ENCODE data around the gene GLMP.
A peak's percentile ranks its signal among the peaks of the same experiment; 100 is the strongest.

GLMP gene

GRCh38 chr1:156286061-156286460, 9.4 kb downstream of the GLMP start:
- Histone ChIP-seq H3K36me3 (ENCODE audit: control insufficient read depth, insufficient read depth, low read length) (peaks cover 18% of the 10 kb centered on the region), H3K4me3 (ENCODE audit: extremely low read depth, insufficient read depth, low read length, poor library complexity, severe bottlenecking) (no peak overlapping the region), H3K9me3 (ENCODE audit: control insufficient read depth, low read length) (no peaks in the 10 kb centered on the region), H3K27ac (ENCODE audit: low read depth, low read length, severe bottlenecking) (no peak overlapping the region), H3K4me1 (ENCODE audit: control insufficient read depth, insufficient read depth, low read length, poor library complexity, severe bottlenecking) (peaks cover 18% of the 10 kb centered on the region)
- WGBS, 2 experiments (ENCODE audit: insufficient coverage in 2 of 2), result 97 to 98% methylated on average over 6 to 8 of the region's 8 CpGs

GRCh38 chr1:156285437-156285836, 10.0 kb downstream of the GLMP start:
- Histone ChIP-seq H3K27ac (ENCODE audit: low read depth, low read length, severe bottlenecking) (no peak overlapping the region), H3K4me3 (ENCODE audit: extremely low read depth, insufficient read depth, low read length, poor library complexity, severe bottlenecking) (no peak overlapping the region), H3K36me3 (ENCODE audit: control insufficient read depth, insufficient read depth, low read length) (peaks cover 18% of the 10 kb centered on the region), H3K4me1 (ENCODE audit: control insufficient read depth, insufficient read depth, low read length, poor library complexity, severe bottlenecking) (peaks cover 15% of the 10 kb centered on the region), H3K9me3 (ENCODE audit: control insufficient read depth, low read length) (no peaks in the 10 kb centered on the region)
- WGBS, 2 experiments (ENCODE audit: insufficient coverage in 2 of 2), result 95 to 97% methylated on average over 19 to 21 of the region's 21 CpGs

- no peak overlapping the region for H3K27ac ChIP-seq (ENCODE audit: low read depth, low read length, severe bottlenecking)
- peaks cover 23% of the 10 kb centered on the region for H3K36me3 ChIP-seq (ENCODE audit: control insufficient read depth, insufficient read depth, low read length)
- peaks cover 15% of the 10 kb centered on the region for H3K4me1 ChIP-seq (ENCODE audit: control insufficient read depth, insufficient read depth, low read length, poor library complexity, severe bottlenecking)
- H3K9me3 ChIP-seq (ENCODE audit: control insufficient read depth, low read length), result no peaks in the 10 kb centered on the region
- H3K4me3 ChIP-seq (ENCODE audit: extremely low read depth, insufficient read depth, low read length, poor library complexity, severe bottlenecking), result no peak overlapping the region
- 85% methylated on average over 4 of the region's 4 CpGs; no CpG with 5 or more reads in 1 of the 2 experiments for WGBS, 2 experiments (ENCODE audit: insufficient coverage in 2 of 2)
Measured at GRCh38 chr1:156284757-156285156, 10.7 kb downstream of the GLMP start.

- Histone ChIP-seq H3K9me3 (ENCODE audit: control insufficient read depth, low read length) (no peaks in the 10 kb centered on the region), H3K4me1 (ENCODE audit: control insufficient read depth, insufficient read depth, low read length, poor library complexity, severe bottlenecking) (peaks cover 15% of the 10 kb centered on the region), H3K4me3 (ENCODE audit: extremely low read depth, insufficient read depth, low read length, poor library complexity, severe bottlenecking) (peak within 1 kb of the TSS; percentile 96), H3K36me3 (ENCODE audit: control insufficient read depth, insufficient read depth, low read length) (peaks cover 25% of the 10 kb centered on the region), H3K27ac (ENCODE audit: low read depth, low read length, severe bottlenecking) (no peak within 1 kb of the TSS)
- WGBS, 2 experiments (ENCODE audit: insufficient coverage in 2 of 2), result 97 to 98% methylated on average over 7 of the region's 7 CpGs
Measured at GRCh38 chr1:156284112-156284511, 11.4 kb downstream of the GLMP start, which contains the start of gene TMEM79. TSS of gene TMEM79 (plus strand) at chr1:156284325. CDS start at chr1:156285227, 902 bp downstream.

- Histone ChIP-seq H3K4me1 (ENCODE audit: control insufficient read depth, insufficient read depth, low read length, poor library complexity, severe bottlenecking) (peaks cover 15% of the 10 kb centered on the region), H3K27ac (ENCODE audit: low read depth, low read length, severe bottlenecking) (no peak overlapping the region), H3K36me3 (ENCODE audit: control insufficient read depth, insufficient read depth, low read length) (peaks cover 27% of the 10 kb centered on the region), H3K9me3 (ENCODE audit: control insufficient read depth, low read length) (no peaks in the 10 kb centered on the region), H3K4me3 (ENCODE audit: extremely low read depth, insufficient read depth, low read length, poor library complexity, severe bottlenecking) (peak overlapping the region; percentile 96)
- no CpG with 5 or more reads among the region's 1 CpG for WGBS, 2 experiments (ENCODE audit: insufficient coverage in 2 of 2)
Measured at GRCh38 chr1:156283521-156283920, 12.0 kb downstream of the GLMP start.

GRCh38 chr1:156282479-156283222, 12.8 kb downstream of the GLMP start, which contains the start of gene SMG5:
TSS of gene SMG5 (minus strand) at chr1:156282825. CDS start at chr1:156282680, 145 bp downstream.
- peaks cover 33% of the 10 kb centered on the region for H3K36me3 ChIP-seq (ENCODE audit: control insufficient read depth, insufficient read depth, low read length)
- peak within 1 kb of the TSS; percentile 96 for H3K4me3 ChIP-seq (ENCODE audit: extremely low read depth, insufficient read depth, low read length, poor library complexity, severe bottlenecking)
- no peaks in the 10 kb centered on the region for H3K9me3 ChIP-seq (ENCODE audit: control insufficient read depth, low read length)
- WGBS, 2 experiments (ENCODE audit: insufficient coverage in 2 of 2), result 0 to 1% methylated on average over 38 to 39 of the region's 50 CpGs
- H3K27ac ChIP-seq (ENCODE audit: low read depth, low read length, severe bottlenecking), result peak within 1 kb of the TSS; percentile 88
- peaks cover 15% of the 10 kb centered on the region for H3K4me1 ChIP-seq (ENCODE audit: control insufficient read depth, insufficient read depth, low read length, poor library complexity, severe bottlenecking)

- Histone ChIP-seq H3K4me3 (ENCODE audit: extremely low read depth, insufficient read depth, low read length, poor library complexity, severe bottlenecking) (peak overlapping the region; percentile 96), H3K4me1 (ENCODE audit: control insufficient read depth, insufficient read depth, low read length, poor library complexity, severe bottlenecking) (peaks cover 15% of the 10 kb centered on the region), H3K9me3 (ENCODE audit: control insufficient read depth, low read length) (no peaks in the 10 kb centered on the region), H3K36me3 (ENCODE audit: control insufficient read depth, insufficient read depth, low read length) (peaks cover 40% of the 10 kb centered on the region), H3K27ac (ENCODE audit: low read depth, low read length, severe bottlenecking) (peak overlapping the region; percentile 88)
- WGBS, 2 experiments (ENCODE audit: insufficient coverage in 2 of 2), result 2 to 12% methylated on average over 14 to 16 of the region's 22 CpGs
Measured at GRCh38 chr1:156281693-156282478, 13.6 kb downstream of the GLMP start.

GRCh38 chr1:156281281-156281680, 14.2 kb downstream of the GLMP start:
- Histone ChIP-seq H3K9me3 (ENCODE audit: control insufficient read depth, low read length) (no peaks in the 10 kb centered on the region), H3K36me3 (ENCODE audit: control insufficient read depth, insufficient read depth, low read length) (peaks cover 46% of the 10 kb centered on the region), H3K4me1 (ENCODE audit: control insufficient read depth, insufficient read depth, low read length, poor library complexity, severe bottlenecking) (peaks cover 15% of the 10 kb centered on the region), H3K4me3 (ENCODE audit: extremely low read depth, insufficient read depth, low read length, poor library complexity, severe bottlenecking) (peak overlapping the region; percentile 96), H3K27ac (ENCODE audit: low read depth, low read length, severe bottlenecking) (peak overlapping the region; percentile 88)
- WGBS, 2 experiments (ENCODE audit: insufficient coverage in 2 of 2), result 58 to 66% methylated on average over 7 to 8 of the region's 8 CpGs

GRCh38 chr1:156279837-156280236, 15.6 kb downstream of the GLMP start:
- Histone ChIP-seq H3K4me1 (ENCODE audit: control insufficient read depth, insufficient read depth, low read length, poor library complexity, severe bottlenecking) (peaks cover 15% of the 10 kb centered on the region), H3K4me3 (ENCODE audit: extremely low read depth, insufficient read depth, low read length, poor library complexity, severe bottlenecking) (no peak overlapping the region), H3K9me3 (ENCODE audit: control insufficient read depth, low read length) (no peaks in the 10 kb centered on the region), H3K27ac (ENCODE audit: low read depth, low read length, severe bottlenecking) (no peak overlapping the region), H3K36me3 (ENCODE audit: control insufficient read depth, insufficient read depth, low read length) (peaks cover 56% of the 10 kb centered on the region)
- WGBS, 2 experiments (ENCODE audit: insufficient coverage in 2 of 2), result no CpG with 5 or more reads among the region's 3 CpGs

- Histone ChIP-seq H3K4me3 (ENCODE audit: extremely low read depth, insufficient read depth, low read length, poor library complexity, severe bottlenecking) (no peak overlapping the region), H3K9me3 (ENCODE audit: control insufficient read depth, low read length) (no peaks in the 10 kb centered on the region), H3K4me1 (ENCODE audit: control insufficient read depth, insufficient read depth, low read length, poor library complexity, severe bottlenecking) (peaks cover 7% of the 10 kb centered on the region), H3K36me3 (ENCODE audit: control insufficient read depth, insufficient read depth, low read length) (peaks cover 84% of the 10 kb centered on the region), H3K27ac (ENCODE audit: low read depth, low read length, severe bottlenecking) (no peak overlapping the region)
- 95 to 98% methylated on average over 5 to 6 of the region's 6 CpGs for WGBS, 2 experiments (ENCODE audit: insufficient coverage in 2 of 2)
Measured at GRCh38 chr1:156276966-156277381, 18.5 kb downstream of the GLMP start.
